OCI-LY1 (cell line): ENCODE measurements around the gene CCNG2.

Experiments used
- H2AFZ ChIP-seq: fragments of 200-600 bp; sonication (generic), shearing (Covaris generic); 2 replicates; pipeline ENCODE4 v1.6.0; 2014; ENCODE audit warnings: antibody characterized with exemption, mild to moderate bottlenecking, low read length
- H3F3A ChIP-seq: fragments of 200-600 bp; sonication (generic), shearing (Covaris generic); 2 replicates; pipeline ENCODE4 v1.6.0; 2014; ENCODE audit warnings: mild to moderate bottlenecking, antibody characterized with exemption, low read length, moderate library complexity; ENCODE audit not compliant: insufficient read depth
- H3K27ac ChIP-seq: fragments of 200-600 bp; sonication (generic); 2 replicates; pipeline ENCODE4 v1.5.1; 2014; ENCODE audit warnings: low read length, mixed run types, mild to moderate bottlenecking, low read depth; ENCODE audit not compliant: poor library complexity, severe bottlenecking
- H3K27me3 ChIP-seq: fragments of 200-600 bp; sonication (generic); 2 replicates; pipeline ENCODE4 v1.6.0; 2014; ENCODE audit warnings: antibody characterized with exemption, mild to moderate bottlenecking, low read length, moderate library complexity; ENCODE audit not compliant: insufficient read depth
- H3K36me3 ChIP-seq: fragments of 200-600 bp; sonication (generic); 2 replicates; pipeline ENCODE4 v1.6.1; 2014; ENCODE audit warnings: mild to moderate bottlenecking, antibody characterized with exemption, low read length, moderate library complexity, mixed read lengths; ENCODE audit not compliant: insufficient read depth
- H3K4me1 ChIP-seq: fragments of 200-600 bp; sonication (generic); 2 replicates; pipeline ENCODE4 v1.5.1; 2014; ENCODE audit warnings: mild to moderate bottlenecking, low read length, moderate library complexity; ENCODE audit not compliant: insufficient read depth, severe bottlenecking
- H3K4me2 ChIP-seq: fragments of 200-600 bp; sonication (generic), shearing (Covaris generic); 2 replicates; pipeline ENCODE4 v1.6.1; 2014; ENCODE audit warnings: low read length
- H3K4me3 ChIP-seq: fragments of 200-600 bp; sonication (generic); 2 replicates; pipeline ENCODE4 v1.5.1; 2014; ENCODE audit warnings: low read length, low read depth, mild to moderate bottlenecking, mixed read lengths; ENCODE audit not compliant: poor library complexity, severe bottlenecking
- H3K79me2 ChIP-seq: fragments of 200-600 bp; shearing (Covaris generic); 2 replicates; pipeline ENCODE4 v1.6.1; 2016; ENCODE audit warnings: mixed run types, low read length, mixed read lengths; ENCODE audit not compliant: insufficient read depth
- H3K9ac ChIP-seq: fragments of 200-600 bp; sonication (generic), shearing (Covaris generic); 2 replicates; pipeline ENCODE4 v1.6.1; 2014; ENCODE audit warnings: mild to moderate bottlenecking, low read length, mixed read lengths
- H3K9me2 ChIP-seq: fragments of 200-600 bp; sonication (generic), shearing (Covaris generic); 2 replicates; pipeline ENCODE4 v1.6.1; 2014; ENCODE audit warnings: low read depth, mild to moderate bottlenecking, low read length, mixed read lengths
- H3K9me3 ChIP-seq: fragments of 200-600 bp; shearing (Covaris generic); 2 replicates; pipeline ENCODE4 v1.6.1; 2014; ENCODE audit warnings: low read length, mixed read lengths
- H4K20me1 ChIP-seq: fragments of 200-600 bp; sonication (generic), shearing (Covaris generic); 2 replicates; pipeline ENCODE4 v1.6.0; 2016; ENCODE audit warnings: mild to moderate bottlenecking, low read length; ENCODE audit not compliant: insufficient read depth
- CTCF ChIP-seq: fragments of 200-600 bp; sonication (generic), shearing (Covaris generic); IDR thresholded peaks from 2 replicates; pipeline ENCODE4 v1.5.1; 2017; ENCODE audit warnings: mild to moderate bottlenecking, antibody characterized with exemption, low read length, moderate library complexity, mixed read lengths
- EZH2 ChIP-seq: fragments of 200-600 bp; sonication (generic), shearing (Covaris generic); IDR thresholded peaks from 2 replicates; pipeline ENCODE4 v1.8.0; 2017; ENCODE audit warnings: borderline replicate concordance, mixed run types, mild to moderate bottlenecking, antibody characterized with exemption, low read length, moderate library complexity, mixed read lengths

Gene CCNG2

GRCh38 chr4:77145842-77146185 lies 11.2 kb upstream of the CCNG2 start:
- Histone ChIP-seq H3K36me3 (no peaks in the 10 kb centered on the region), H2AFZ (peak overlapping the region; percentile 95), H3K4me3 (peak overlapping the region; percentile 9), H3K9ac (peak overlapping the region; percentile 60), H3F3A (no peaks in the 10 kb centered on the region), H4K20me1 (no peaks in the 10 kb centered on the region), H3K4me2 (peak overlapping the region; percentile 62), H3K27me3 (no peaks in the 10 kb centered on the region), H3K9me3 (no peaks in the 10 kb centered on the region), H3K79me2 (no peaks in the 10 kb centered on the region), H3K4me1 (peaks cover 51% of the 10 kb centered on the region), H3K27ac (peak overlapping the region; percentile 91), H3K9me2 (no peaks in the 10 kb centered on the region)
- no peak for TF ChIP-seq CTCF
- no peak for TF ChIP-seq EZH2

GRCh38 chr4:77146186-77147078 lies 10.6 kb upstream of the CCNG2 start:
- H3K4me2 ChIP-seq, result peak overlapping the region; percentile 62
- no peaks in the 10 kb centered on the region for H3K79me2 ChIP-seq
- H3F3A ChIP-seq, result no peaks in the 10 kb centered on the region
- H3K4me3 ChIP-seq, result peak overlapping the region; percentile 9
- H3K9me2 ChIP-seq, result no peaks in the 10 kb centered on the region
- H4K20me1 ChIP-seq, result no peaks in the 10 kb centered on the region
- H3K27ac ChIP-seq, result peak overlapping the region; percentile 91
- H3K27me3 ChIP-seq, result no peaks in the 10 kb centered on the region
- no peaks in the 10 kb centered on the region for H3K36me3 ChIP-seq
- H3K4me1 ChIP-seq, result peaks cover 56% of the 10 kb centered on the region
- peak overlapping the region; percentile 95 for H2AFZ ChIP-seq
- H3K9me3 ChIP-seq, result no peaks in the 10 kb centered on the region
- H3K9ac ChIP-seq, result peak overlapping the region; percentile 60
- TF ChIP-seq CTCF (no peak), EZH2 (no peak)

DNA sequence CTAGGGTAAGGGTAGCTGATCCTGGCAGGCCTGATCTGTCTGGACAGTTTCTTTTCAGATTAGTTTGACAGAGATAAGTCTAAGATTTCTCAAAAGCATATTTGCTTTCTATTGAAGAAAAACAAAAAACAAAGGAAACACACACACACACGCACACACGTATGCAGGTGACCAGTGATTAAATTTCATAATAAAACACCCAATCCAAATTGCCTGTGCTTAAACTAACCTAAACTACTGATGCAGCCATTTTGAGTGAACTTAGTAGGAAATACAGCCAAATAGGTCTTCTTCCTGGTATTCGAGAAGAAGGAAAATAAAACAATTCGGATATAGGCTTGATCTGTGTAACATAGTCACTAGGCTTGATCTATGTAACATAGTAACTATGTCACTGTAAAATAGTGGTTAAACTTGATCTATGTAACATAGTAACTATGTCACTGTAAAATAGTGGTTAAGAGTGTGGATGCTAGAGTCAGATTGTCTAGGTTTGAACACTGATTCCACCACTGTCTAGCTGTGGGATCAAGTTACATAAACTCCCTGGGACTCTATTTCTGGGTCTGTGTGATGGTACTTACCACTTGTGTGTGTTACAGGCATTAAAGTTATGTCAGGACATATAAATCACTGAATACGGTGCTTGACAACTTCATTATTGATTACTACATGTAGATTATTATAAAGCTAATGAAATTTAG lies 9.8 kb upstream of the CCNG2 start:
- Histone ChIP-seq H3K27me3 (no peaks in the 10 kb centered on the region), H3F3A (no peaks in the 10 kb centered on the region), H3K27ac (peak overlapping the region; percentile 91), H3K4me1 (peaks cover 58% of the 10 kb centered on the region), H3K9ac (peak overlapping the region; percentile 60), H3K4me3 (no peak overlapping the region), H3K9me2 (no peaks in the 10 kb centered on the region), H4K20me1 (no peaks in the 10 kb centered on the region), H3K4me2 (peak overlapping the region; percentile 62; the same call in 1 of the 2 replicates), H2AFZ (peak overlapping the region; percentile 95), H3K36me3 (no peaks in the 10 kb centered on the region), H3K79me2 (no peaks in the 10 kb centered on the region), H3K9me3 (no peaks in the 10 kb centered on the region)
- no peak for TF ChIP-seq EZH2
- TF ChIP-seq CTCF, result no peak
